KMS-11 (cell line): ENCODE data around the gene CPA5.

ENCODE experiments used
- H2AFZ ChIP-seq: fragments of 200-600 bp; sonication (generic); 2 replicates; pipeline ENCODE4 v1.6.1; 2016; ENCODE audit warnings: antibody characterized with exemption, mixed run types, low read depth
- H3K27ac ChIP-seq: fragments of 200-600 bp; sonication (generic); 2 replicates; pipeline ENCODE4 v1.6.1; 2016; ENCODE audit warnings: mild to moderate bottlenecking, mixed run types
- H3K27me3 ChIP-seq: fragments of 200-600 bp; sonication (generic); 2 replicates; pipeline ENCODE4 v1.6.1; 2017; ENCODE audit warnings: mild to moderate bottlenecking, low read depth, mixed run types, moderate library complexity; ENCODE audit not compliant: insufficient read depth
- H3K36me3 ChIP-seq: fragments of 200-600 bp; sonication (generic); 2 replicates; pipeline ENCODE4 v1.6.1; 2017; ENCODE audit warnings: mild to moderate bottlenecking, mixed run types; ENCODE audit not compliant: insufficient read depth
- H3K4me1 ChIP-seq: fragments of 200-600 bp; sonication (generic); 2 replicates; pipeline ENCODE4 v1.6.1; 2016; ENCODE audit warnings: mild to moderate bottlenecking, low read depth, mixed run types; ENCODE audit not compliant: poor library complexity, severe bottlenecking
- H3K4me2 ChIP-seq: fragments of 200-600 bp; sonication (generic); 2 replicates; pipeline ENCODE4 v1.7.0; 2016; ENCODE audit warnings: mild to moderate bottlenecking, mixed run types
- H3K4me3 ChIP-seq: fragments of 200-600 bp; sonication (generic); IDR thresholded peaks from 2 replicates; pipeline ENCODE4 v1.6.1; 2017; ENCODE audit warnings: low read depth, low read length, mixed read lengths; ENCODE audit not compliant: insufficient read depth
- H3K79me2 ChIP-seq: fragments of 200-600 bp; sonication (generic); 2 replicates; pipeline ENCODE4 v1.6.1; 2016; ENCODE audit warnings: low read depth, mixed run types; ENCODE audit not compliant: insufficient read depth
- H3K9ac ChIP-seq: fragments of 200-600 bp; sonication (generic); 2 replicates; pipeline ENCODE4 v1.6.1; 2016; ENCODE audit warnings: mild to moderate bottlenecking, mixed run types
- H4K20me1 ChIP-seq: fragments of 200-600 bp; sonication (generic); 2 replicates; pipeline ENCODE4 v1.6.1; 2016; ENCODE audit warnings: mild to moderate bottlenecking, mixed run types; ENCODE audit not compliant: insufficient read depth
- CTCF ChIP-seq: fragments of 200-600 bp; sonication (generic); conservative IDR thresholded peaks from 2 replicates; pipeline ENCODE4 v1.6.1; 2017; ENCODE audit warnings: low read depth, mild to moderate bottlenecking, antibody characterized with exemption, low read length, moderate library complexity, mixed read lengths

CPA5 gene

GRCh38 chr7:130395421-130395820 is 50.8 kb downstream of the CPA5 start:
- H3K27me3 ChIP-seq: no peaks in the 10 kb centered on the region
- H4K20me1 ChIP-seq: no peaks in the 10 kb centered on the region
- H3K27ac ChIP-seq: no peak overlapping the region
- no peak overlapping the region for H3K9ac ChIP-seq
- no peak overlapping the region for H3K4me3 ChIP-seq
- no peak overlapping the region for H3K4me2 ChIP-seq
- H3K4me1 ChIP-seq: no peaks in the 10 kb centered on the region
- H3K36me3 ChIP-seq: no peaks in the 10 kb centered on the region
- no peak for TF ChIP-seq CTCF
- no peaks in the 10 kb centered on the region for H3K79me2 ChIP-seq
- no peak overlapping the region for H2AFZ ChIP-seq

- Histone ChIP-seq H2AFZ (no peak overlapping the region), H3K4me2 (no peak overlapping the region), H3K4me1 (no peaks in the 10 kb centered on the region), H3K79me2 (no peaks in the 10 kb centered on the region), H3K27ac (no peak overlapping the region), H3K9ac (no peak overlapping the region), H3K36me3 (no peaks in the 10 kb centered on the region), H4K20me1 (no peaks in the 10 kb centered on the region), H3K27me3 (no peaks in the 10 kb centered on the region), H3K4me3 (no peak overlapping the region)
- TF ChIP-seq CTCF: no peak
These were observed 51.5 kb downstream of the CPA5 start for GRCh38 chr7:130396109-130396508.

- no peak overlapping the region for H3K9ac ChIP-seq
- H4K20me1 ChIP-seq: no peaks in the 10 kb centered on the region
- H3K79me2 ChIP-seq: no peaks in the 10 kb centered on the region
- H3K4me1 ChIP-seq: no peaks in the 10 kb centered on the region
- no peak for TF ChIP-seq CTCF
- no peaks in the 10 kb centered on the region for H3K27me3 ChIP-seq
- no peak overlapping the region for H3K27ac ChIP-seq
- no peaks in the 10 kb centered on the region for H3K36me3 ChIP-seq
- no peak overlapping the region for H2AFZ ChIP-seq
- no peak overlapping the region for H3K4me3 ChIP-seq
- H3K4me2 ChIP-seq: no peak overlapping the region
These were observed 52.6 kb downstream of the CPA5 start for GRCh38 chr7:130397051-130397757.

DNA sequence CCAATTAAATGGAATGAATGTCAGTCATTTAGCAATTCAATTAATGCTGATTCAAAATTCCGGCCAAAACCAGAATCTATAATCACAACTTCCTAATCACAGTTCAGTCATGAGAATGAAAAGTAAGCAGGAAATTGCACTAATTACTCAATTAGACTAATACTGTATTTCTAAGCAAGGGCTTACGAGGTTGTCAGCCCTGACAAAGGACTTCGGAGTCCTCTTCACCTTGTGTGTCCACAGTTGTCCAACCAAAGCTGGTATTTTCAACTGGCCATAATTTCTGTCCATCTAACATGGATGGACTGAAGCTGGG is 53.1 kb downstream of the CPA5 start:
- no peaks in the 10 kb centered on the region for H3K36me3 ChIP-seq
- no peak overlapping the region for H3K4me2 ChIP-seq
- H2AFZ ChIP-seq: no peak overlapping the region
- no peak overlapping the region for H3K4me3 ChIP-seq
- no peaks in the 10 kb centered on the region for H3K4me1 ChIP-seq
- no peaks in the 10 kb centered on the region for H4K20me1 ChIP-seq
- no peak overlapping the region for H3K27ac ChIP-seq
- no peaks in the 10 kb centered on the region for H3K79me2 ChIP-seq
- no peaks in the 10 kb centered on the region for H3K27me3 ChIP-seq
- TF ChIP-seq CTCF: no peak
- no peak overlapping the region for H3K9ac ChIP-seq
